HG02970 (cell line): ENCODE data around the gene ANGPT4.
"Not testable (repeated sequence)": the region's sequence is repeated elsewhere in the genome, so short reads cannot be mapped to it uniquely, and the experiment has no call there.

Experiments used
- ATAC-seq: cut with Tn5 transposase; IDR thresholded peaks from one replicate; pipeline ENCODE4 v1.9.1; 2021; ENCODE audit warnings: mild to moderate bottlenecking, moderate library complexity, moderate number of reproducible peaks; ENCODE audit not compliant: unreplicated experiment, low FRiP score

Gene ANGPT4

DNA sequence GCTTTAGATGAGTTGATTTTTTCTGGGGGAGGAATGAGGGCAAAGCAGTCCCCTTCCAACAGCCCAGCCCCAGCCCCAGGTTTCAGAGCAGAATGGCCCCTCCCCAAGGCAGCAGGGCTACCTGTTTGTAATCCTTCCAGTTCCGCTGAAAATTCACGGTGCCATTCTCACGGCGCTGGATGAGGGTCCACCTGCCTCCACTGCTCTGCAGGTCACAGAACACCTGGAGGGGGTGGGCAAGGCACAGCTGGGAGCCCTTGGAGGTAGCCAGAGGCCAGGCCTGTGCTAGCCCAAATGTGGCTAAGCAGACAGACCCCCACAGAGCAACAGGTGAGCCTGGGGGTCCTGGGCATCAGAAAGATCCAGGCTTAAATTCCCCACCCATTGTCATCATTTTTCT lies 36.5 kb downstream of the ANGPT4 start:
- ATAC-seq, result no peak

DNA sequence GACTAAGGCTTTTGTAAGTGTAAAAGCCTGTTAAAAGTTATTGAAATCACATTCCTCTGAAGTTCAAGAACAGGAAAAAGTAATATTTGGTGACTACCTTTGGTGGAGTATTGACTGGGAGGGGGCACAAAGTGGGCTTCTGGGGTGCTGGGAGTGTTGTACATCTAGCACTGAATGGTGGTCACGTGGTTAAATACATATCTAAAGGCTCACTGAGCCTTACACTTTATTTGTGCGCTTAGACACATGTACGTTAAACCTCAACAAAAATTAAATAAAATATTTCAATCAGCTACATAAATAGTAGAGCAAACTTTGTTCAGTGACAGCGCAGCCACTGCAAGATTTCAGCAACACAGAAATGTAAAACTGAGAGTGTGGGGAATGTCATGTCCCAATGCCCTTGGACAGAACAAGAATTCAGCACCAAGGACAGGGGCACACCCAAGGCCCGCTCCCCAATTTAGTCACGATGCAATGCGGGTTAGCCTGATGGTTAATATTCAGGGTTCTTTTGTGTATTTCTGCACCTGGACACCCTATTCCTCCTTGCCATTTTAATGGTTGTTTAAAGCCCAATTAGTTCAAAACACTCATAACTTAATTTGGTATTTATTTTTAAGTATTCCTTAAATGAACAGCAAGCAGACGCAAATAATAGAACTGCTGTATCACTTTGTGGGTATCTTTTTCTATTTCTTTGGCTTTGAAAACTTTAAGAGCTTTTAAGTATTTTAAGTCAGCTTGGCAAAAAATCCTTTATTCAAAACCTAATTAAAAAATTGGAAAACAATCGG lies 37.4 kb downstream of the ANGPT4 start:
- no peak for ATAC-seq

DNA sequence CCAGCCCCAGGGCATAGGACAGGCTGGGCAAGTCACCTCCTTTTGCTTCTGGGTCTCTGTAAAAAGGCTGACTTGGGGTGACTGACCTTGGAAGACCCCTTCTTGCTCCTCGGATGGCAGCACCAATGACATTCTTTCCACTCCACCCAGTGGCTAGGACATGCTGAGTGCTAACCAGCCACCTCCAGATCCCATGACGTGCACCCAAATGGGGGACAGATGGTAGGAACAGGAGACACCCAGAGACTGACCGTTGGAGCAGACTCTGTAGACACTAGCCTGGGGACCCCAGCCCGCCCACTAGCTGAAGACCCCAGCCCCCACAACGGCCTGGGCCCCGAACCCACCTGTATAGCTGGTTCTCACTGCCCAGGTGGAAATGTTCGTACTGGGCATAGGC lies 38.3 kb downstream of the ANGPT4 start:
- ATAC-seq, result no peak

DNA sequence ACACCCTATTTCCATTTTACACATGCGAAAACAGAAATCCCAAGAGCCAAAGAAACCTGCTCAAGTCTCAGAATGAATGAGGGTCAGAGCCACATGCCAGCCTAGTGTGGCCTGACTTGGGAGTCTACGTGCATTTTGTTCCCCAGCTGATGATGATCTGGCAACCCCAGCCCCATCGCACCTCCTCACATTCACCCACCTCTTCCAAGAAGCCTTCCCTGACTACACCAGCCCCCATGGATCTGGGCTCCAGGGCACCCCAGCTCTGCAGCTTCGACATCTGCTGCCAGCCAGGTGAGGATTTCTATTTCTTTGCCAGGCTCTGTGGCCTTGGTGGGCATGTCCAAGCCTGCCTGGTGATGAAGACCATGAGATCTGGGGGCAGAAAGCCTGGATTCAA lies 41.0 kb downstream of the ANGPT4 start:
- no peak for ATAC-seq

DNA sequence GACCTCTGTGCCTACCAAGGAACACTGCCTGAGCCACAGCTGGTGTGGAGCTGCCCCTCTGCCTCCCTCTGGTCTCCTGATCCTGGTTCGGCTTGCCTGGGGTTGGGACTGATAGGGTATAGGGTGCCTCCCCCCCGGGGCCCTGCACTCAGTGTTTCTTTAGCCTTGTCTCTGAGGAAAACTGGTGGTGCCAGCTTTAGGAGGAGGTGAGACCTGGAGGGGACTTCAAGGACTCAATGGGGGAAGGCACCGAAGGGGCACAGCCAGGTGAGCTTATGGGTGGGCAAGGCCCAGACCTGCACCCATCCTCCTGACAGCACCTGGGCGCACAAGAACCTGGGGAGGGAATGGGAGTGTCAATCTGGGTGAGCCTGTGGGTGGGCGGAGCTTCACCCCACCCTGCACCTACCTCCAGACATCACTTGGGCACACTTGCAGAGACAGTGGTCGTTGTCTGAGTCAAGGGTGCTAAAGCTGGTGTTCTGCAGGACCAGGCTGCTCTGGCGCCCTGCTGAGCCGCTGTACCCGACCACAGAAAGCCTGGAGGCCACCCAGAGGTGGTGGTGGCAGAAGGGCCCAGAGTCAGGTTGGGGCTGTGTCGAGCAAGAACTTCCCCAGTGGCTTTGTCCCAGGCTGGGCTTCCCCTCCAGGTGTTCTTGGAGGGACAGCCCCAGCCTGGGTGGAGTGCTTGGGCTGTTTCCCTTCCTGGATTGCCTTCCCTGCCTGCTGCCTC lies 42.1 kb downstream of the ANGPT4 start:
- no peak for ATAC-seq

DNA sequence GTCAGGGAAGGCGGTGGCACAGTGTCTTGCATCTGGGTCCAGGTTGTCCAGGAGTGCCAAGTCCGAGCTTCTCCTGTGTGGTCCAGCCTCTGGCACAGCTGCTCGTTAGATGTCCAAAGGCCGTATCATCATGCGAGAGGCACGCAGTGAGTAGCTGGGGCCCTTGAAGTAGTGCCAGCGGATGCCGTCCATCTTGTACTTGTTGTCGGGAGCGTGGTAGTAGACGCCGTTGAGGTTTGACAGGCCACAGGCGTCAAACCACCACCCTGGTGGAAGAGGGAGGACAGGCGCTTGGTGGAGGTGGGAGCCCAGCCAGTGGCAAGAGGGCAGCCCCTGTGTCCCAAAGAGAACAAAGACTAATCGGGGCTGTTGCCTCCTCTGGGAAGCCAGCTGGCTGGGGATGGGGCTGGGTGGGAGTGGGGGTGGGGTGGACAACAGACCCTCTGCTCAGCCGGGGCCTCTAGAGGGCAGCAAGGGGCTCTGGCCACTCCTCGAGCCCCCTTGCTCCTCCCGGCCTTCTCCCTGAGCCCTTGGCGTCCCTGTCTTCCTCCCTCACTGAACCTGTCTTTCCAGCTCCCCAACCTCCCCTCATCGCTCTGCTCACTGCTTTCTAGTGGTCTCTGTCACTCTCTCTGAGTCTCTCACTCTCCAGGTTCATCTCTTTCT lies 43.1 kb downstream of the ANGPT4 start:
- ATAC-seq, result no peak

DNA sequence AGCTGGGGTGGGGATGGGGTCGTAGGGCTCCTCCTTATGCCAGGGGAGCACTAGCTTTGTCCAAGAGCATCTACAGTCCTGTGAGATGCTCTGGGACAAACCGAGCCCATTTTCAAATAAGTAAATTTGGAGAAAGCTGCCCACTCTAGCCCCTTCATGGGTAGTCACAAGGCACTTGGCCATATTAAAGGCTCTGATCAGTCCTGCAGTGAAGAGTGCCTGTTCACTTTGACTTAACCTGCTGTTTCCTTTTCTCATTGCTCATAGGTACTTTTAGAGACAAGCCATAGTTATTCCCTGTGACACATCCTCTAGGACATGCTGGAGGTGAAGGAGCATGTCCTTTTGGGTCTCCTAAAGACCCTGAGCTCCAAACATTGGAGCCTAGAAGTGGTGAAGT lies 44.2 kb downstream of the ANGPT4 start:
- no peak for ATAC-seq

DNA sequence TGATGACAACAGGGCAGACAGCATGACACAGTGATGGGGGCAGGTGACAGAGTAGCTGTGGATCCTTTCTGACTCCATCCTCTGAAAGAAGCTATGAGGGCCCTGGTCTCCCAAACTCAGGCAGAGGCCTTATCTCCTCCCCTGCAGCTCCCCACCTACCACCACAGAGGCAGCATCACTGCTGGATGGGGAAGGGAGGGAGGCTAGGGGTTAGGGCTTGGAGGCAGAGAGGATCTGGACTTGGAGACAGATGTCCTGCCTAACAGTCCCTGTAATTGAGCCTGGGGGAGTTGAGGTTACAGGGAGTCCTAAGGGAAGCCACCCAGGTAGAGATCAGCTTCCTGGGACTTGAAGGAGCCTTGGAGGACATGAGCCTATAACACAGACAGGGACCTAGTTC lies 44.7 kb downstream of the ANGPT4 start:
- ATAC-seq, result no peak

DNA sequence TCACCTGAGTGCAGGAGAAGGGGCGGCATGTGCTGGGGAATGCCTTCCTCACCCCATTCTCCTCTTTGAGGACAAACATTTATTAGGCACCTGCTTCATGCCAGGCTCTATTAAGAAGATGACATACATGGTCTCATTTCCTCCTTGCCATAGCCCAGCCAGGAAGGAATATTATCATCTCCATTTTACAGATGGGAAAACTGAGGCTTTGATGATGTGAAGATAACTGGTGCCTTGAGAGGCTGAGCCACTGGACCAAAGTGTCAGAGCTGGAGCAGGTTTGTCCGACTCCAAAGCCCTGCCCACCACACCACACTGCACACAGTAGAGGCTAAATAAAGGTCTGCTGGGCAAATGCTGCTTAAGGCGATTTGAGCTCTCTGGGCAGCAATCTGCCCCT lies 45.4 kb downstream of the ANGPT4 start:
- no peak for ATAC-seq

DNA sequence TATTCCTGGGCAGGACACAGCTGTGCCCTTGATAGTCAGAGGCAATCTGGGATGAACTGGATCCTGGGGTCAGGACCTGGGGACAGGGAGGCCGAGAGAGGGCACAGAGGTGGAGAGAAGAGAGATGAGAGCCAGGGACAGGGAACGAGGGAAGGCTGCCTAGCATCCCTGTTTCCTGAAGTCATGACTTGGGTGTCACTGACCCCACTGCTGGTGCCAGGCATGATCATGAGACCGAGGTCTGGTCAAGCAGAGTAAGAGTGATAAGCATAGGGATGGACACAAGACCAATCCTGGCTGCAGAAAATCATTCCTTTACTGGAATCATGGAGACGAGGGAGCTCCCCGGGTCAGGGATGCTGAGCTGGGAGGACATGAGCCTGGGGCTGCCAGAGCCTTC lies 46.5 kb downstream of the ANGPT4 start:
- no peak for ATAC-seq

DNA sequence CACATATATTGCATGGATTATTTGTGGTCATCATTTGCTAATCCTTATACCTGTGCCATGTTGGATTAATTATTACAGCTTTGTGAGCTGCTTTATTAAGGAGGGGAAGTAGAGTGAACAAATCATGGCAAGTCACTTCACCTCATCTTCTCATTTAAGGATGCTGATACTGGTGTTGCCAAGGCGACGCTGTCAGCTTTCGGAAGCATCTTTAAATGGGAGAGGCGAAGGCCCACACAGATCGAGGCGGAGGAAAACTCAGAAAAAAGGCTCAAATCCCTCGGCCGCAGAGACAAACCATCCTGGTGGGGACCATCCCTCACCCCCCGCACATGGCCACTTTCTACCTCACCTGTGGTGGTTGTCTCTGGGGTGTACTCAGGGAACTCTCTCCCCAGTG lies 47.9 kb downstream of the ANGPT4 start:
- no peak for ATAC-seq

DNA sequence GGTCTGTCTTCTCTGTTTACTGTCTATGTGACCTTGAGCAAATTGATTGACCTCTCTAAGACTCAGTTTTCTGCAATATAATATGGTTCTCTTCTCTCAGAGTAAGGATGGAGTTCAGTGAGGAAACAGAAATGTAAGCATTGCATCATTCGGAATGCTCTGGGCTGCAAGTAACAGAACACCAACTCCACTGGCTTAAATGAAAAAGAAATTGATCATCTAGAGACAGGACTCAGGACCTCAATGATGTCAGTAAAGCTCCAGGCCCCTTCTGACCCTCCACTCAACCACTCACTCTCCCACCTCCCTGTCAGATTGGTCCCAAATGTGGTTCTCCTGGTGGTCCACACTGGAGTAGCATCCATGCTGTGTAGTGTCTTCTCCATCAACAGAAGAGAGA lies 50.7 kb downstream of the ANGPT4 start:
- ATAC-seq, result no peak

DNA sequence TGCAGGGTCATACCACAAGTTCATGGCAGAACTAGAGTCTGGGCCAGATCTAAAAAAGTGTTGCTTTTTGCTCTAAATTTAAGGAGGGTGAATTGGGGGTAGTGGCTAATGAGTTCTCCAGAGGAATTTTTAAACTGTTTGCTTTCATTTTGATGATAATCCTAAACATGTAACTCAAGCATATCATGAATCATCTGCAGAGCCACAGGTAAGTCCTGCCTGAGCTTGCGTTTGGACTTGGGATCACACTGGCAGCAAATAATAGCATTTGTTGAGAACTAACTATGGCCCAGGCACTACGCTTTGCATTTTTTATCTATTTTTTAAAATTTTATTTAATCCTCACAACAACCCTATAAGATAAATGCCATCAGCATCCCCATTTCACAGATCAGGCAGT lies 55.2 kb downstream of the ANGPT4 start:
- ATAC-seq, result no peak

DNA sequence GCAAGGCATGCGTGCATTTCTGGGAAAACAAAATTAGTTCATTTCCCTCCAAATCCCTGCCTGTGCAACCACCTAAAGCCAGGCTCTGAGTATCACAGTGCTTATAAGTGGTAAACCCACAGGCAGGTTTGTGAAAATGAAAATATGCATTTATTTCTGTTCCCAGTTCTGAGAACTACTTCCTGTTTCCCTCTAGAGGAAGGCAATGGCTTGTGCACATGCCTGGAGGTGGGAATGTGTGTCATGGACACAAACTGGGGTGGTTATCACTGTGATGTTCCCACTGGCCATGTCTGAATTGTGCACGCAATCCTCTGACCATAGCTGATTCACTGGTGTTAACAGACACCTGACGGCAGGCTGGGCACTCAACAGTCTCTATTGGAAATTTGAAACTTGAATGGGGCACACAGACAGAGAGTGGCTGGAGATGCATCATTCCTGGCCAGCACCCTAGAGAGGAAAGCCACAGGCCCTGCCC lies 56.3 kb downstream of the ANGPT4 start:
- ATAC-seq, result no peak

DNA sequence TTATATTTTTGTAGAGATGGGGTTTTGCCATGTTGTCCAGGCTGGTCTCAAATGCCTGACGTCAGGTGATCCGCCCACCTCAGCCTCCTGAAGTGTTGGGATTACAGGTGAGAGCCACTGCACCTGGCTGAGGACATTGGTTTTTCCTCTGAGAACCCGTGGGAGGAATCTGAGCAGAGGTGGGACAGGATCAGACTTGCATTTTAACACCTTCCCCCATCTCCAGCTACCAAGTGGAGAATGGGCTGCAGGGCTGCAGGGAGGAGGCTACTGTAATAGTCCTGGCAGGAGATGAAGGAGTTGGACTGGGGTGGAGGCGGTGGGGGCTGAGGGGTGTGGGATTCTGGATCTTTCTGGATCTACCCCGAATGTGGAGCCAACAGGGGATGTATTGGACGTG lies 58.1 kb downstream of the ANGPT4 start:
- ATAC-seq, result no peak

DNA sequence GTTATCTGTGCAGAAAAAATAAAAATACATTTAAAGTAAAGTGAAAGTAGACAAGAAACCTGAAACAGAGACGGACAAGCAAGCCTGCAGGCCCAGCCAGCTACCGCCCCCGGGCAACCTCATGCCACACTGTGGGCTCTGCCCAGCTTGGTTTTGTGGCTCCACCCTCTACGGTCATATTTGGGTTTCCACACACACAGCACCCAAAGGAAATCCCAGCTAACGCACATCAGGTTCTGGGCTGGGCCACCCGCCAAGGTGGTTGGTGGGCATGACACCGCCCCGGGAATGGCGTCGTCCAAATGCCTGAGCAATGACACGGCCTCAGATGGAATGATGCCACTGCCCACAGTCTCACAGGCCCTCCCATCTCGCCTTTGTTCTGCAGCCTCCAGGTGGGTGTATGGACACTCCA lies 59.8 kb downstream of the ANGPT4 start:
- ATAC-seq, result no peak

DNA sequence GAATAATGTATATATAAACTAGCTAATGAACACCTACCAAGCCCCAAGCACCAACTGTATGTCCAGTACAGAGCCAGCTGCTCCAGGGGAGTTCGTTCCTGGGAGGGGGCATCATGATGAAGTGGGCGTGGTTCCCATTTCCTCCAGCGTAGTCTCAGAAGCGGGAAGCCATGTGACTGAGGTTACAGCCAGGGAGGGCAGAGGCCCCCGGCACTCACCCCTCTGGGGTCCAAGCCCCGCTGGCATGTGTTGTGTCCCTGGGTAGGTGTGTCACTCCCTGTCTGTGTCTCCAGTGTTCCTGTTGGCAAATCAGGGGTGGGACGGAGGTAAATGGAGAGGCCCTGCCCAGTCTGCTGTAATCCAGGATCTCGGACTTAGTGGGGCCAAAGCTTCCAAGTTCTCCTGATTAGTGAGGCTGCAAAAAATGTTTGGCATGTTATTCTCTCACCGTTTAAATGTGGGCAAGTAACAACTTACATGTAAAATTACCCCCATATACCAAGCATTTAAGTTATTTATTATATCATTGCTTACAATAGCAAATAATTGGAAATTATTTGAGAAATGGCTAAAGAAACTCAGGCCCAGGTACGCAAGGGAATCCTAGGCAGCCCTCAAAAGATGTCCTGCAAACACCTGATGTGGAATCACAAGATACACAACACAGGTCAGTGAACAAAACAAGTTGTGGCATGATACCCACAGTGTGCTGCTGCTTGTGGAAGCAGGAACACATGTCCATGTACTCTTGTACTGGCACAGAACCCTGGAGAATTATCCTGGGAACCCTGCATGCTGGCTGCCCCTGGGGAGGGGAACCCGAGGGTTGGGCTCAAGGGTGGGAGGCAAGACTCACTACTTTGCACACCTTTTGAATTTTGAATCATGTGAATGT lies 60.4 kb downstream of the ANGPT4 start:
- no peak for ATAC-seq

DNA sequence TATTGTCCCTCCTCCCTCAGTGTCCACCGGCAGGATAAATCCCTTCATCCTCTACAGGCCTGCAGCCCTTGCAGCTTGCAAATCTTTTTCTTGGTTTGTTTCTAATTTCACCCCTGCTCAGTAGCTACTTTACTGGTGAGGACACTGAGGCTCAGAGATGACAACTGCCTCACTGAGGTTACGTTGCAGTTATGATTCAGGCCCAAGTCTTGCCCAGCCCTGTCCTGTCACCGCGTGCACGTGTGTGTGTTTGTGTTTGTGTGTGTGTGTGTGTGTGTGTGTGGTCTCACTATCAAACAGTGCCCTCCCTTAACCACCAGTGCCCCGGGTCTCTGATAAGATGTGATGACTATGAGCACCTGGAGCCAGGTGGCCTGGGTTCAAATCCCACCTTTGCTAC lies 61.5 kb downstream of the ANGPT4 start:
- ATAC-seq, result no peak

DNA sequence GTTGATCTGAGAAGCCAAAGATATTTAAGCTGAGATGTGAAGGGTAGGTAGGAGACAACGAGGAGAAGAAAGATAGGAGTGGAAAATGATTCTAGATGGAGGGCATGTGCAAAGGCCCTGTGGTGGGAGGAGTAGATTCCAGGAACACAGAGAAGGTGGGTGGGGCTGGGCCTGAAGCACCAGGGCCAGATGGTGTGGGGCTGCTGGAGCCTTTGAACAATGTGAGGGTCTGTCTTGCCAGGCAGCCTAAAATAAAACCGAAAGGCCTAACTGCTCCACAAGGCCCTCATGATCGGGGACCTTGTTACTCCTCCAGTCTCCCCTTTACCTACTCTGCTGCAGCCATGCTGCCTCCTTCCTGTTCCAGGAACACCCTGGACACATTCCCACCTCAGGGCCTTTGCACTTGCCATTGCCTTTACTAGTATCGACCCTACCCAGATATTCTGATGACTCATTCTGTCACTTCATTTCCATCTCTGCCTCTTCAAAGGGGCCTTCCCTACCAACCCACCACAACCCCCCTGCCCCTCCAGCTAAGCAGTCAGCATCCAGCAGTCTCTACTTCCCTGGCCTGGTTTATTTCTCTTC lies 62.6 kb downstream of the ANGPT4 start:
- no peak for ATAC-seq

DNA sequence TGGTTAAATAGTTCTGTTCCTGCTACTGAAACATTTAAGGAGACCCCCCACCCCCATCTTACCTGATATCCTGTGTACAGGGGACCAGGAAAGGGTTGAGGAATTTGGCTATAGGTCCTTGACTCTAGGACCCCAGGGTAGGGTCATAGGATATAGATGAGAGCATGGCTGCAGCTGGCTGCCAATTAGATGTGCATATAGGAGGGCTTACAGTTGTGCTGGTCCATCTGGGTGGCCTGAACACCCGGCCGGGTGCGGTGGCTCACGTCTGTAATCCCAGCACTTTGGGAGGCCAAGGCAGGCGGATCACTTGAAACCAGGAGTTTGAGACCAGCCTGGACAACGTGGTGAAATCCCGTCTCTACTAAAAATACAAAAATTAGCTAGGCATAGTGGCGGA lies 67.4 kb downstream of the ANGPT4 start:
- ATAC-seq, result not testable (repeated sequence)
